Measurements from ENCODE around the gene TAF1B. TPM values are rescaled to one million over a fixed set of nuclear protein-coding genes. Genes with fewer than 3 reads are reported as not detected.

The TAF1B gene
- total RNA-seq, 1 donor from 2014 or later: 22.9 TPM

DNA sequence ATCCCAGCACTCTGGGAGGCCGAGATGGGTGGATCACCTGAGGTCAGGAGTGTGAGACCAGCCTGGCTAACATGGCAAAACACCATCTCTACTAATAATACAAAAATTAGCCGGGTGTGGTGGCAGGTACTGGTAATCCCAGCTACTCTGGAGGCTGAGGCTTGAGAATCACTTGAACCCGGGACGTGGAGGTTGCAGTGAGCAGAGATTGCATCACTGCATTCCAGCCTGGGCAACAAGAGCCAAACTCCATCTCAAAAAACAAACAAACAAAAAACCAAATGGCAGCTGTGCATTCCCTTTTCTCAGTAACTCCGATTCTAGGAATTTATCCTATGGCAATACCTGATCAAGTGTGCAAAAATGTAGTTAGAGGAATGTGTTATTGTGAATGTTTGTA is 103.5 kb downstream of the TAF1B start:
- H3K4me1 ChIP-seq: peaks cover 9% of the 10 kb centered on the region
- H3K9me3 ChIP-seq: no peaks in the 10 kb centered on the region
- H3K27me3 ChIP-seq (ENCODE audit: low read depth): peaks cover 25% of the 10 kb centered on the region
- DNase-seq: no peak
- ATAC-seq: no peak
- TF ChIP-seq, protein P1, sequence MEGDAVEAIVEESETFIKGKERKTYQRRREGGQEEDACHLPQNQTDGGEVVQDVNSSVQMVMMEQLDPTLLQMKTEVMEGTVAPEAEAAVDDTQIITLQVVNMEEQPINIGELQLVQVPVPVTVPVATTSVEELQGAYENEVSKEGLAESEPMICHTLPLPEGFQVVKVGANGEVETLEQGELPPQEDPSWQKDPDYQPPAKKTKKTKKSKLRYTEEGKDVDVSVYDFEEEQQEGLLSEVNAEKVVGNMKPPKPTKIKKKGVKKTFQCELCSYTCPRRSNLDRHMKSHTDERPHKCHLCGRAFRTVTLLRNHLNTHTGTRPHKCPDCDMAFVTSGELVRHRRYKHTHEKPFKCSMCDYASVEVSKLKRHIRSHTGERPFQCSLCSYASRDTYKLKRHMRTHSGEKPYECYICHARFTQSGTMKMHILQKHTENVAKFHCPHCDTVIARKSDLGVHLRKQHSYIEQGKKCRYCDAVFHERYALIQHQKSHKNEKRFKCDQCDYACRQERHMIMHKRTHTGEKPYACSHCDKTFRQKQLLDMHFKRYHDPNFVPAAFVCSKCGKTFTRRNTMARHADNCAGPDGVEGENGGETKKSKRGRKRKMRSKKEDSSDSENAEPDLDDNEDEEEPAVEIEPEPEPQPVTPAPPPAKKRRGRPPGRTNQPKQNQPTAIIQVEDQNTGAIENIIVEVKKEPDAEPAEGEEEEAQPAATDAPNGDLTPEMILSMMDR (IDR thresholded peaks at IDR 0.05): no peak
- no peak overlapping the region for H3K27ac ChIP-seq
- intact Hi-C loops (cut with DNase I): no loop called here
- H3K4me3 ChIP-seq: no peak overlapping the region
- no peaks in the 10 kb centered on the region for H3K36me3 ChIP-seq

- peaks cover 27% of the 10 kb centered on the region for H3K4me1 ChIP-seq
- intact Hi-C loops (cut with DNase I): no loop called here
- H3K9me3 ChIP-seq: no peaks in the 10 kb centered on the region
- TF ChIP-seq, protein P1 (IDR thresholded peaks at IDR 0.05): no peak
- ATAC-seq (no peak), DNase-seq (no peak)
- H3K27ac ChIP-seq: no peak overlapping the region
- H3K4me3 ChIP-seq: no peak overlapping the region
- no peaks in the 10 kb centered on the region for H3K36me3 ChIP-seq
- peaks cover 25% of the 10 kb centered on the region for H3K27me3 ChIP-seq (ENCODE audit: low read depth)
Observed at GRCh38 chr2:9948721-9949120, 105.4 kb downstream of the TAF1B start.

GRCh38 chr2:9949239-9949991 is 106.1 kb downstream of the TAF1B start:
- no peak for ATAC-seq
- Histone ChIP-seq H3K4me3 (no peak overlapping the region), H3K36me3 (no peaks in the 10 kb centered on the region), H3K27me3 (ENCODE audit: low read depth) (peaks cover 24% of the 10 kb centered on the region), H3K27ac (no peak overlapping the region), H3K4me1 (peaks cover 23% of the 10 kb centered on the region), H3K9me3 (no peaks in the 10 kb centered on the region)
- intact Hi-C loops (cut with DNase I): no loop called here
- no peak for DNase-seq
- TF ChIP-seq, protein P1 (IDR thresholded peaks at IDR 0.05): no peak

DNA sequence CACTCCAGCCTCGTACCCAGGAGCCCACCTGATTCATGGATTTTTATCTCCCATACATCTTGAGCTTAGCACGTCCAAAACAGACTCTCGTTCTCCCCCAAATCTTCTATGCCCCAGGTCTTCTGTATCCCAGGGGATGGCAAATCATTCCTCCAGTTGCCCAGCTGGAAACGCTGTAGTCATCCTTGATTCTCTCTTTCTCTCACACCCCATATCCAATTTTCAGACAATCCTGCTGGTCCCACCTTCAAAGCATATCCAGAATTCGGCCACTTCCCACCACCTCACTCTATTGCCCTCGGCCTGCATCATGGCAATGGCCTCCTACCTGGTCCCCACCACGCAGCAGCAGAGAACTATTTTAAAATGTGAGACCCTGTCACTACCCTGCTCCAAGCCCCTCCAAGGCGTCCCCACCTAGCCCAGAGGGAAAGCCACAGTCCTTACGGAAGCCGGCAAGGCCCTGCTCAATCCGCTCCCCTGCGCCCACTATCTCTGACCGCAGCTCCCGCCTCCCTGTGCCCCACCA is 106.8 kb downstream of the TAF1B start:
- no peaks in the 10 kb centered on the region for H3K9me3 ChIP-seq
- no peak for DNase-seq
- intact Hi-C loops (cut with DNase I): no loop called here

DNA sequence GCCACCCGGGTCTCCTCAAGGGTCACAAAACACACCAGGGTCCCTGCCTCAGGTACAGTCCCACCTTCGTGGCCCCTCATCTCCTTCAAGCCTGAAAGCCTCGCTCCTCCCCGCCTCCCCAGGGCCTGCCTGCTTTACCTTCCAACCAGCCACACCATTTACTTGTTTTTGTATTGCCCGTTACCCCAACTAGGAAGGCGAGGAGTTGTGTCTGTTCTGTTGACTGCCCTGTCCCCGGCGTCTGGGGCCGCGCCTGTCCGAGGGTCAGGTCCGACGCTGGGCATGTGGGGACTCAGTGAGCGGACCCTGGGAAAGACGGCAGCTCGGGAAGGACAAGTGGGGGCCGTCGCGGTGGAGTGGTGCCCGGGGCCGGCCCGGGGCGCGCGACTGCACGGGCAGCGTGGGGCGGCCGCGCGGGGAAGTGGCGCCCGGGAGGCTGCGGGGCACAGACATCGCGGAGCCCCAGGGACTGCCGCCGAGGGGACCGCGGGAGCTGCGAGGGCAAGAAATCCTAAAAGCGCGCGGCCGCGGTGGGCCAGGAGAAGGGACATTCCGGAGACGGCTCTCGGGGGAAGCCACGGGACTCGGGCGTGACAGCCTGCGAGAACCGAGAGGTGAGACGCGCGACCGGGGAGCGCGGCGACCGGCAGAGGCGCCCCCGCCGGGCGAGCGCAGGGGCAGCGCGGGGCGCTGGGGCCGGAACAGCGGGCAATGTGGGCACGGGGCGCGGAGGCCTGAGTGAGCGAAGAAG is 107.4 kb downstream of the TAF1B start:
- H3K4me1 ChIP-seq: peaks cover 23% of the 10 kb centered on the region
- peak overlapping the region; percentile 67 for H3K27ac ChIP-seq
- peak; percentile 73 for DNase-seq
- ATAC-seq: peak; percentile 20 to 44
- peaks cover 11% of the 10 kb centered on the region for H3K27me3 ChIP-seq (ENCODE audit: low read depth)
- no peaks in the 10 kb centered on the region for H3K36me3 ChIP-seq
- peak overlapping the region; percentile 71 for H3K4me3 ChIP-seq
- intact Hi-C loops (cut with DNase I): no loop called here
- H3K9me3 ChIP-seq: no peaks in the 10 kb centered on the region
- TF ChIP-seq, protein P1 (IDR thresholded peaks at IDR 0.05): no peak

More for the DNA sequence above, 106.8 kb downstream of the TAF1B start:
- Histone ChIP-seq H3K27ac (no peak overlapping the region), H3K36me3 (no peaks in the 10 kb centered on the region), H3K4me3 (peak overlapping the region; percentile 71), H3K27me3 (ENCODE audit: low read depth) (peaks cover 17% of the 10 kb centered on the region), H3K4me1 (peaks cover 23% of the 10 kb centered on the region)
- ATAC-seq: no peak
- TF ChIP-seq, protein P1 (IDR thresholded peaks at IDR 0.05): no peak
